H9 (cell line): Measurements from ENCODE around the gene LIF. TPM values are rescaled to one million over a fixed set of nuclear protein-coding genes. Genes with fewer than 3 reads are reported as not detected.

Experiments
- DNase-seq: peaks from one replicate; pipeline ENCODE4 v3.0.0-alpha.2; 2017
- H2AFZ ChIP-seq: one replicate; pipeline ENCODE4 v1.6.1; 2013; ENCODE audit warnings: mild to moderate bottlenecking, low read length, control low read depth, moderate library complexity
- H2AK5ac ChIP-seq: 2 replicates; pipeline ENCODE4 v1.6.1; 2013; ENCODE audit warnings: low read length, control low read depth, mixed read lengths; ENCODE audit not compliant: insufficient read length
- H2BK120ac ChIP-seq: one replicate; pipeline ENCODE4 v1.6.1; 2013; ENCODE audit warnings: low read depth, mild to moderate bottlenecking, low read length, control low read depth, inconsistent platforms; ENCODE audit not compliant: poor library complexity, severe bottlenecking
- H2BK12ac ChIP-seq: 2 replicates; pipeline ENCODE4 v1.6.1; 2013; ENCODE audit warnings: low read length, control low read depth, mixed read lengths, low read depth; ENCODE audit not compliant: insufficient read length
- H2BK15ac ChIP-seq: 2 replicates; pipeline ENCODE4 v1.6.1; 2013; ENCODE audit warnings: low read depth, low read length, control low read depth
- H2BK20ac ChIP-seq: one replicate; pipeline ENCODE4 v1.6.1; 2013; ENCODE audit warnings: low read depth, mild to moderate bottlenecking, low read length, control low read depth, inconsistent platforms; ENCODE audit not compliant: poor library complexity, severe bottlenecking
- H2BK5ac ChIP-seq: 2 replicates; pipeline ENCODE4 v1.6.1; 2013; ENCODE audit warnings: low read length, control low read depth, mixed read lengths; ENCODE audit not compliant: insufficient read length
- H3K14ac ChIP-seq: 2 replicates; pipeline ENCODE4 v1.6.1; 2013; ENCODE audit warnings: low read length, control low read depth; ENCODE audit not compliant: insufficient read depth
- H3K18ac ChIP-seq: 2 replicates; pipeline ENCODE4 v1.6.1; 2013; ENCODE audit warnings: low read depth, mild to moderate bottlenecking, mixed read lengths, low read length, control low read depth; ENCODE audit not compliant: insufficient read length
- H3K23ac ChIP-seq: 2 replicates; pipeline ENCODE4 v1.6.1; 2013; ENCODE audit warnings: low read length, control low read depth, mixed read lengths, low read depth; ENCODE audit not compliant: insufficient read length
- H3K23me2 ChIP-seq: 2 replicates; pipeline ENCODE4 v1.6.1; 2013; ENCODE audit warnings: low read depth, mild to moderate bottlenecking, mixed read lengths, low read length, control low read depth; ENCODE audit not compliant: insufficient read length, poor library complexity, severe bottlenecking
- H3K27ac ChIP-seq: 2 replicates; pipeline ENCODE4 v1.5.1; 2013; ENCODE audit warnings: low read length, control low read depth, mixed read lengths, low read depth; ENCODE audit not compliant: insufficient read length
- H3K27me3 ChIP-seq: 2 replicates; pipeline ENCODE4 v1.6.1; 2013; ENCODE audit warnings: low read length, control low read depth, inconsistent platforms; ENCODE audit not compliant: insufficient read depth
- H3K4ac ChIP-seq: 2 replicates; pipeline ENCODE4 v1.6.1; 2013; ENCODE audit warnings: low read depth, mild to moderate bottlenecking, control low read depth, inconsistent platforms, low read length, moderate library complexity
- H3K4me1 ChIP-seq: 2 replicates; pipeline ENCODE4 v1.6.1; 2013; ENCODE audit warnings: low read length, control low read depth, inconsistent platforms; ENCODE audit not compliant: insufficient read depth
- H3K4me2 ChIP-seq: 2 replicates; pipeline ENCODE4 v1.6.1; 2013; ENCODE audit warnings: low read length, control low read depth, mixed read lengths; ENCODE audit not compliant: insufficient read length, insufficient read depth
- H3K56ac ChIP-seq: 2 replicates; pipeline ENCODE4 v1.6.1; 2013; ENCODE audit warnings: low read depth, mild to moderate bottlenecking, mixed read lengths, low read length, control low read depth; ENCODE audit not compliant: insufficient read length
- H3K79me1 ChIP-seq: 2 replicates; pipeline ENCODE4 v1.6.1; 2013; ENCODE audit warnings: low read depth, mild to moderate bottlenecking, moderate library complexity, low read length, control low read depth, inconsistent platforms; ENCODE audit not compliant: insufficient read depth, poor library complexity, severe bottlenecking
- H3K79me2 ChIP-seq: 2 replicates; pipeline ENCODE4 v1.6.1; 2013; ENCODE audit warnings: low read length, control low read depth, inconsistent platforms; ENCODE audit not compliant: insufficient read depth
- H3K9ac ChIP-seq: 2 replicates; pipeline ENCODE4 v1.6.1; 2013; ENCODE audit warnings: low read length, control low read depth, mixed read lengths; ENCODE audit not compliant: insufficient read length; ENCODE audit errors: extremely low read depth
- H3K9me3 ChIP-seq: one replicate; pipeline ENCODE4 v1.6.1; 2013; ENCODE audit warnings: low read depth, low read length, inconsistent platforms; ENCODE audit not compliant: control insufficient read depth
- H3T11ph ChIP-seq: one replicate; pipeline ENCODE4 v1.6.1; 2013; ENCODE audit warnings: mild to moderate bottlenecking, low read length, control low read depth, inconsistent platforms
- H4K20me1 ChIP-seq: one replicate; pipeline ENCODE4 v1.6.1; 2013; ENCODE audit not compliant: control insufficient read depth, insufficient read length, insufficient read depth
- H4K5ac ChIP-seq: 2 replicates; pipeline ENCODE4 v1.6.1; 2013; ENCODE audit warnings: low read depth, mild to moderate bottlenecking, mixed read lengths, low read length, control low read depth; ENCODE audit not compliant: insufficient read length
- H4K8ac ChIP-seq: replicated peaks from 2 replicates; pipeline ENCODE4 v1.6.1; 2013; ENCODE audit warnings: low read length, control low read depth, mixed read lengths, low read depth; ENCODE audit not compliant: insufficient read length
- H4K91ac ChIP-seq: 2 replicates; pipeline ENCODE4 v1.6.1; 2013; ENCODE audit warnings: low read depth, mild to moderate bottlenecking, moderate library complexity, mixed read lengths, low read length, control low read depth; ENCODE audit not compliant: insufficient read length
- H3K27ac Mint-ChIP-seq, 3 experiments: 2 replicates in 2 of 3; 3 replicates in 1 of 3; pipeline ENCODE4 v1.8.0; 2020 to 2021; ENCODE audit warnings: mixed read lengths in 3 of 3, mild to moderate bottlenecking in 1 of 3, moderate library complexity in 1 of 3
- H3K27me3 Mint-ChIP-seq: 2 replicates; pipeline ENCODE4 v1.8.0; 2021; ENCODE audit warnings: low read depth, mild to moderate bottlenecking, moderate library complexity, mixed read lengths
- H3K36me3 Mint-ChIP-seq, 3 experiments: 2 replicates in 2 of 3; 3 replicates in 1 of 3; pipeline ENCODE4 v1.8.0; 2020 to 2021; ENCODE audit warnings: low read depth in 3 of 3, mixed read lengths in 3 of 3; ENCODE audit not compliant: insufficient read depth in 1 of 3
- H3K4me1 Mint-ChIP-seq, 2 experiments: 2 replicates each; pipeline ENCODE4 v1.8.0; 2020; ENCODE audit warnings: mixed read lengths in 2 of 2
- H3K4me3 Mint-ChIP-seq, 2 experiments: 2 replicates in 1 of 2; 3 replicates in 1 of 2; pipeline ENCODE4 v1.8.0; 2020 to 2021; ENCODE audit warnings: mild to moderate bottlenecking in 2 of 2, mixed read lengths in 2 of 2, moderate library complexity in 1 of 2
- H3K9me3 Mint-ChIP-seq, 2 experiments: 2 replicates in 1 of 2; 3 replicates in 1 of 2; pipeline ENCODE4 v1.8.0; 2020; ENCODE audit warnings: mild to moderate bottlenecking in 2 of 2, mixed read lengths in 2 of 2, moderate library complexity in 1 of 2
- WGBS: extraction: QIAGEN DNeasy Blood & Tissue Kit; methylation state at CpG from one replicate; pipeline ENCODE4 v1.1.7; 2013; ENCODE audit warnings: missing lambda C conversion rate, low lambda C conversion rate, mixed read lengths; ENCODE audit not compliant: insufficient read length; ENCODE audit errors: extremely low coverage; 5-methylcytosine and 5-hydroxymethylcytosine counted together
- long read RNA-seq: library from polyadenylated mRNA; unstranded; transcript quantifications from one replicate; pipeline ENCODE4 v2.0.0, GENCODE V29; 2020
- total RNA-seq: library from RNA; stranded (reverse); gene quantifications from 2 replicates; pipeline ENCODE4 v1.2.1, GENCODE V29; 2021
- TF ChIP-seq, protein P1 (sequence below): fragments of 200-600 bp; sonication (generic); conservative IDR thresholded peaks from 3 replicates; pipeline ENCODE4 v1.8.0; 2021; ENCODE audit warnings: antibody characterized with exemption, mild to moderate bottlenecking

The LIF gene
- 4.3 and 6.1 TPM in 2 replicates for total RNA-seq
- long read RNA-seq, partial matches to known transcripts, result 0 of 6 reads
- long read RNA-seq, other reads (novel, unspliced or antisense), result 6 of 6 reads

DNA sequence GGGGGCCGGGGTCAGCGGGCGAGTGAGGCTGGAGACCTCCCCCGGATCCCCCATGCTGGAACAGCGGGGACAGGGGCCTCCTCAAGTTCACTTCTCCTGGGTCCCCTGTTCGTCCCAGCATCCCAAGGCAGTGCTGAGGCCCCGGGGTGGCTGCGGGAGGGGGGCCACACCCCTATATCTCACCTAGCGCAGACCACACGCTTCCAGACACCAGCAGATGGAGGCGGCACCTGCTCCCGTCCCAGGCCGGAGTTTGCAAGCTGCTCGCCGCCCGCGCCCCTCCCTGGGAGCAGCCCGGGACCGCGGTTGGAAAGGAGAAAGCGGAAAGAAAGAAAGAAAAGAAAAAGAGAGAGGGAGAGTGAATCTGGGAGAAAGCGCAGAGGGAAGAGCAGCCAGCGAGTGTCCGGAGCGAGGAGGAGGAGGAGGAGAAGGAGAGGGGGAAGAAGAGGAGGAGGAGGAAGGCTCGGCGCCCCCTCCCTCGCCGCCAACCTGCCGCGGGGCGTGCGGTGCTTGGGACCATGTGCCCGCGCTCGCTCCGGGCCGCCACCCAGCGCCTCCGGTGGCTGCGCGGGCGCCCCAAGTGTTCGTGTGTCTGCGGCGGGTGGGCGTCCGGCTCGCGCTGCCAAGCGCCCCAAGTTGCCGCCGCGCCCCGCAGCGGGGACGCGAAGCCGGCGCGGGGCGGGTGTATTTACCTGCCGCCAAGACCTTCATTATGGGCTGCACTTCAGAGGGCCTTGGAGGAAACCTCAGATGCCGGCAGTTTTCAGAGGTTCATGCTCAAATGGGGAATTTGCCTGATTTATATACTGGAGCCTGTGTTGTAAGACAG, at the start of gene LIF:
Gene LIF (minus strand): TSS at position 775 of the 829 bp plus-strand sequence. CDS start 64 bp downstream, at position 711.
- Histone ChIP-seq H2BK5ac (no peak within 1 kb of the TSS), H3K9me3 (no peaks in the 10 kb centered on the region), H3K56ac (no peak within 1 kb of the TSS), H3K23me2 (peaks cover 9% of the 10 kb centered on the region), H2AK5ac (no peak within 1 kb of the TSS), H3T11ph (no peak within 1 kb of the TSS), H4K20me1 (peaks cover 3% of the 10 kb centered on the region), H3K18ac (peak within 1 kb of the TSS; percentile 31), H3K4ac (no peak within 1 kb of the TSS; the same call in 1 of the 2 replicates), H3K79me1 (no peaks in the 10 kb centered on the region), H4K8ac (no peak within 1 kb of the TSS), H3K23ac (no peak within 1 kb of the TSS), H3K14ac (no peak within 1 kb of the TSS; the same call in 1 of the 2 replicates), H3K27me3 (no peaks in the 10 kb centered on the region), H3K79me2 (no peaks in the 10 kb centered on the region), H3K4me1 (no peaks in the 10 kb centered on the region), H4K91ac (no peak within 1 kb of the TSS), H4K5ac (no peak within 1 kb of the TSS), H2BK15ac (no peak within 1 kb of the TSS), H3K9ac (no peak within 1 kb of the TSS), H2BK120ac (no peak within 1 kb of the TSS), H3K27ac (no peak within 1 kb of the TSS), H2BK12ac (no peak within 1 kb of the TSS), H3K4me2 (peak within 1 kb of the TSS; percentile 78), H2AFZ (no peak within 1 kb of the TSS), H2BK20ac (no peak within 1 kb of the TSS)
- H3K36me3 Mint-ChIP-seq, result peaks cover 0 to 12% (median 7%) of the 10 kb centered on the region in 3 experiments; a peak in 4 of 7 replicates
- TF ChIP-seq, protein P1, sequence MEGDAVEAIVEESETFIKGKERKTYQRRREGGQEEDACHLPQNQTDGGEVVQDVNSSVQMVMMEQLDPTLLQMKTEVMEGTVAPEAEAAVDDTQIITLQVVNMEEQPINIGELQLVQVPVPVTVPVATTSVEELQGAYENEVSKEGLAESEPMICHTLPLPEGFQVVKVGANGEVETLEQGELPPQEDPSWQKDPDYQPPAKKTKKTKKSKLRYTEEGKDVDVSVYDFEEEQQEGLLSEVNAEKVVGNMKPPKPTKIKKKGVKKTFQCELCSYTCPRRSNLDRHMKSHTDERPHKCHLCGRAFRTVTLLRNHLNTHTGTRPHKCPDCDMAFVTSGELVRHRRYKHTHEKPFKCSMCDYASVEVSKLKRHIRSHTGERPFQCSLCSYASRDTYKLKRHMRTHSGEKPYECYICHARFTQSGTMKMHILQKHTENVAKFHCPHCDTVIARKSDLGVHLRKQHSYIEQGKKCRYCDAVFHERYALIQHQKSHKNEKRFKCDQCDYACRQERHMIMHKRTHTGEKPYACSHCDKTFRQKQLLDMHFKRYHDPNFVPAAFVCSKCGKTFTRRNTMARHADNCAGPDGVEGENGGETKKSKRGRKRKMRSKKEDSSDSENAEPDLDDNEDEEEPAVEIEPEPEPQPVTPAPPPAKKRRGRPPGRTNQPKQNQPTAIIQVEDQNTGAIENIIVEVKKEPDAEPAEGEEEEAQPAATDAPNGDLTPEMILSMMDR, result no peak; the same call in 2 of the 3 replicates
- peaks cover 9% of the 10 kb centered on the region for H3K27me3 Mint-ChIP-seq
- H3K4me1 Mint-ChIP-seq, result peaks cover 28% of the 10 kb centered on the region in 2 experiments
- peak within 1 kb of the TSS in 1 of 3 experiments; percentile 77; a peak in 2 of 7 replicates for H3K27ac Mint-ChIP-seq
- WGBS, result no CpG with 5 or more reads among the region's 64 CpGs
- no peaks in the 10 kb centered on the region for H3K9me3 Mint-ChIP-seq
- DNase-seq, result peak; percentile 56
- peak within 1 kb of the TSS; percentile 88 to 89 for H3K4me3 Mint-ChIP-seq
